ENCODE data around the gene NKX2-1. TPM values are rescaled to one million over a fixed set of nuclear protein-coding genes. Genes with fewer than 3 reads are reported as not detected.

NKX2-1 gene
- polyA plus RNA-seq, 1 donor, result not detected

DNA sequence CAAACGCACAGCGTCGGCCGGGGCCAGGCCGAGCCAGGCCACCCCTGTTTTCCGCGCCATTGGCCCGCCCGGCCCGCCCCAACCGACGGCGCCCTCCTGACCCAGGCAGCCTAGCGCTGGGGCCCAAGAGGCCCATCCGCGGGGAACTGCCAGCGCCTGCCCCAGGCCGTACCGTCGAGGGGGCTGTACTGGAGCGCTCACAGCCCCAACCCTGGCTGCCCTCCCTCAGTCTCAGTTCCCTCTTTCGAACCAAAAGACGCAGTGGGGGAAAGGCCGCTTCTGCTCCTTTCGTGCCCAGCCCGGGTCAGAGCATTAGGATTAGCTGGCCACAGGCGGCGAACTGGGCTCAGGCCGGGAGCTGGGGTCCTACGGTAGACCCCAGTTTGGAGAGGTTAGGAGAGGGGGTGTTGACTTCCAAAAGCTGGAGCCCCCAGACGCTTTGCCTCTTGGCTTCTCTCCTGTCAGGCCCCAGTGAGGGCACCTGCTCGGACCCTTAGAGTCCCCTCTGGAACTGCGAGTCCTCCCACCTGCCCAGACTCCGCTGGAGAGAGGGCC, 1.9 kb downstream of the NKX2-1 start:
- DNase-seq (ENCODE audit: low read depth), result no peak

DNA sequence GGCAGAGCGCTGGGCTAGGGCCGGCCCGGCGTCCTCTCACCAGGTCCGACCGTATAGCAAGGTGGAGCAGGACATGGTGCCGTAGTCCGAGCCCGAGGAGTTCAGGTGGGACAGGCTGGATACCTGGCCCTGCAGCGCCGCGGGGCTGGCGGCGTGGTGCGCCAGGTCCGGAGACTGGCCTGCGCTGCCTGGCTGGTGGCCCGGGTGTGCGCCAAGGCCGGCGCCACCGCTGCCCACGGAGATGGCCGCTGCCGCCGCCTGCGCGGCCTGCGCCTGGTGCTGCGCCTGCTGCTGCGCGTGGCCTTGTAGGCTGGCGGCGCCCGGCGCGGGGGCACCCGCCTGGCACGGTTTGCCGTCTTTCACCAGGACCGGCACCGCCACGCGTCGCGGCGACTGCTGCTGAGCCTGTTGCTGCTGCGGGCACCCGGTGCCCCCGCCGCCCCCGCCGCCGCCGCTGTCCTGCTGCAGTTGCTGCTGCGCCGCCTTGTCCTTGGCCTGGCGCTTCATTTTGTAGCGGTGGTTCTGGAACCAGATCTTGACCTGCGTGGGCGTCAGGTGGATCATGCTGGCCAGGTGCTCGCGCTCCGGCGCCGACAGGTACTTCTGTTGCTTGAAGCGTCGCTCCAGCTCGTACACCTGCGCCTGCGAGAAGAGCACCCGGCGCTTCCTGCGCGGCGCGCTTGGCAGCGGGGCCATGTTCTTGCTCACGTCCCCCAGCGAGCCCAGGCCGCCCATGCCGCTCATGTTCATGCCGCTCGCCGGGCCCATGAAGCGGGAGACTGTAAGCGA, 2.6 kb downstream of the NKX2-1 start:
- no peak for DNase-seq (ENCODE audit: low read depth)

DNA sequence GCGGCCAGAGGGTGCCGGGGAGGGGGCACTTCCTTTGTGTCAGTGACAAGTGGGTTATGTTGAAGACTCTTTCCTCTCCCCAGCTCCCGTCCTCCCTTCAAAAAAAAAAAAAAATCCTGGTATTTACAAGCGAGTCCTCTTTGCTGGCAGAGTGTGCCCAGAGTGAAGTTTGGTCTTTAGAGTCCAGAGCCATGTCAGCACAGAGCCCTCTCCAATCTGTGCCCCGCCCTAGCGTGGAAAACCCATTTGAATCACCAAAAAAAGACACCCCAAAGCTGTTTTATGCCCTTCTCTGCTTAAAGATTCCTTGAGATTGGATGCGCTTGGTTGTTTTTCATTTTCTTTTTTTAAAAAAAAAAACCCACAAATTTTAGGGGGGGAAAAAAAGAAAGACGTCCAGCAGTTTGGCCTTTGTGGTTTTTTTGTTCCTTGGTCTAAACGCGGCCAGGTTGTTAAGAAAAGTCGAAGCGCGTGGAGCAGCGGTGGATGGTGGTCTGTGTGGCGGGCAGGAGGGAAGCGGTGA, 3.3 kb downstream of the NKX2-1 start:
- DNase-seq (ENCODE audit: low read depth), result no peak

DNA sequence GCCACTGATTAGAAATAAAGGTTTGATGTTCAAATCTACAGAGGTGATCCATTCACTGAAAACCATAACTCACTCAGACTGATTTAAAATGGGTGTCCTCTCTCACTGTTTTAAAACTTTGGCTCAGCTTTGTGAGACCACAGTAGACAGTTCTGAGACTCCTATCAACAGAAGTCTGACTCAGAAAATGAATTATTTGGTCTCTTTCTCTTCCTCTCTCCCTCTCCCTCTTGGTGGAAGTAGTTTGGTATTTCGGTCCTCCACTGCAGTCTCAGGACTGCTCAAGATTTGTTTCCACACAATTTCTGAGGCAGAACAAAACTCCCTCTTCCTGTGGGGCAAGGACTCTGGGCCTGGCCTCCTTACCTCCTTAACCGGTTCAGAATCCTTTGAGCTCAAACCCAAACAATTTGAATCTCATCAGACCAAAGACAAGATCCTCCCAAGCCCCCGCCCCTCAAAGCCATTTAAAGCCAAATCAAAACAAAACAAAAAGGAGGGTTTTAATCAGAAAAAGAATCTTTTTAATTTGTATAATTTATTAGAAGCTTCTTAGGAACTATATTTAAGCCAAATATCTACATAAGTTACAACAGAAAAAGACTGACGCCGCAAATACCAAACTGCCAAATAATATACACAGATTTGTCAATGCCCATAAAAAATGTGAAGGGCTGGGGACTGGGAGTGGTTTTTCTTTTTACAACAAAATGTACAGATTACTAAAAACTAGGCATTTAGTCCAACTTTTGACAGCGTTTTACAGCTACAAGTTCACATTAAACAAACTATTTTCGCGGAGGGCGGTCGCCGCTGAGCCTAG, 3.9 kb downstream of the NKX2-1 start:
- DNase-seq (ENCODE audit: low read depth), result no peak

DNA sequence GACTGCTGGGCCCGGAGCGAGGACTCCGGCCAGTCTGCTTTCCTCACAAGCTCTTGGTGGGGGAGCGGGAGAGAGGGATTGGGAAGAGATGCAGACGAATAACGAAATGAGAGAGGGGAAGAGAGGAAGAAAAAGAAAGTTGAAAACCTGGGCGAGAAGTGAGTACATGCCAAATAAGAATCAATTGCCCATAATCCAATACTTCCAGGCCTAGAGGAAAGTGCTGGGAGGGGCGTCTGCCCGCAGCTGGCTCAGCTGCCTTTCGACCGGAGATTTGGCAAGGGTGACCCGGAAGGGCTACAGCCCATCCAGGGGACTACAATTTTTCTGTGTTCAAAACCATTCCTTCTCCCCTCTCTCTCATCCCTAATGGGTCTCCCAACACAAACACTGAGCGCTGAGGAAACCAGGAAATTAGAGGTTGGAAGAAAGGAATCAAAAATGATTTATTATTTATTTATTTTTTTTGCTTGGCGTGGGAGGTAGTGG, 4.9 kb downstream of the NKX2-1 start:
- DNase-seq (ENCODE audit: low read depth), result no peak

DNA sequence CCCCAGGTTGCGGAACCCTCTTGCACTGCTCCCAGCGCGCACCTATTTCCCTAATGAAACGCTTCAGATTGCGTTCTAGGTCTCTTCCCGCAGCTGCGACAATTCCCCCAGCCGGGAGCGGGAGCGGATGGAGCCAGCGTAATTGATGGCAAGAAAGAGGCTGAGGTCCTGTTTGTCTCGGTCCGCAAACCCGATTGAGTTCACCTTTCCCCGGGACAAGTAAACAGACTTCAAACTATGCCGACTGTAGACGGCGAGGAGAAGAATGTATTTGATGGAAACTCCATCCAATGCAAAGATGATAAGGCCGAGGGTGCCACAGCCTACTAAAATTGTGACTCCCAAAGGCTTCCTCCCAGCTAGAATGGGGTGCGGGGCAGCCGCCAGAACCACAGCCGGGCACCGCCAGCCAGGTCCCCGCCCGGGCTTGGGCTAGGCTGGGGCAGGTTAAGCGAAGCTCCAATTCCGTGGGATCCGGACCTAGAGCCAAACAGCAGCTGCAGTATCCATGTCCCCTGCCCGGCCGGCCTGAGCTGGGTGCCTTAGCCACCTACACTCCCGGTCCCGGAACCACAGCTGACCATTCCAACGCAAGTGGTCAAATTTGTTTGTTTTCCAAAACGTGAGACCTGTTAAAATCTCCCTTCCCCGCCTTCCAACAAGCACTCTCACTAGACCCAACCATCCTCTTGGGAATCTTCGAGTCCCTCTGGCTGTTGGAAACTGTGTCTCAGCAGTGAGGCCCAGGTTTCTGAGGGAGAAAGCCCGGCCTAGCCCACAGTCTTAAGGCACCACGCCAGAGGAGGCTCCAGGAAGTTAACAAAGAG, 5.5 kb downstream of the NKX2-1 start:
- no peak for DNase-seq (ENCODE audit: low read depth)

DNA sequence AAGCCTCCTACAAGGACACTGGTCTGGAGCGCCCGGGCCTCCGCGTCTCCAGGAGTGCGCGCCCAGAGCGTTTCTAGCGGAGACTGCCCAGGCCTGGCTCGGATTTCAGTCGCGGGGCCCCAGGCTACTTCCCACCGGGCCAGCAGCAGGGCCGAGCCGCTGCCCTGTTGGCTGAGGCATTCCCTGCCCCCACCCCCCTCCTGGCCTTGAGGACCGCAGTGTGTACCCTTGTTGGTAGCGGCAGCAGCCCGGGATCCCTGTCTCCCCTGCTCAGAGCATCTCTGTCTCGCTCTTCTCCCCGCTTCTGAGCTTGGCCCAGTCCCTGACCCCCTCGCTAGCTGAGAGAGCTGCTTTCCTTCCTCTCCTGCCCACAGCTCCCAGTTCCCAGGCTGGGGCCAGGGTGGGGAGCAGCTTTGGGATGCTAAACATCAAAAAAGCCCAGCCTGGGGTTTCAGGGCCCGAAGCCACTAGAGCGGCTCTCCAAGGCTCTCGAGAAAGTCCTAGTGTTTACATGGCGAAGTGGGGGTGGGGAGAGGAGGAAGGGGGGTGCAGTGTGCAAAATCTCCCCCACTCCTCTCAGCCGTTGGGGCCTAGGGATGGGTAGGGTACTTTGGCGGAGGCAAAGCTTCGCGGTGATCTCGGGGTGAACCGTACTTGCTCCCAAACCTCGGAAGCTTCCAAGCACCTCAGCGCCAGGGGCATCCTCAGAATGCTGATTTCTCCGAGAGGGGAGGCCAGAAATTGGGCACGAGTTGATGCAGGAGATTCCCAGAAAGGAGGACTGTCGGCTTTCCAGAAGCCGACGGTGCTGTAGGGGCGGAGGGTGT, 6.4 kb downstream of the NKX2-1 start:
- no peak for DNase-seq (ENCODE audit: low read depth)

DNA sequence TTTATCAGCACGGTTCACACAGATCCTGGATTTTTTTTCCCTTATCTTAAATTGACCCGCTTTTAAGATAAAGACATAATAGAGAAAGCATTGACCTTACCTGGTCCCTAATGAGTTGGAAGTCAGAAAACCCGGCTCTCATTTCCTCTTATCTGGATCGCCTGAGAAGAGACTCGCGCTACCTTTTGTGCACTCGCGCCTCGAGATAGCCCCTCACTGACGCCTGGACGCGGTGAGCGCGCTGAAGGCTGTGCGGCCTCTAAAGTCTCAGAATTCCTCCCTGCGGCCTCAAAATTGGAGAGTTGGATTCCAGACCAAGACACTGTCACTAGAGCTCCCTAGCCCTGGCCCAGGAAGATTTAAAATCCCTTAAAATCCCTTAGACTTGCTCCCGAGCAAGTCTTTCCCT, 7.0 kb downstream of the NKX2-1 start:
- DNase-seq (ENCODE audit: low read depth), result no peak

DNA sequence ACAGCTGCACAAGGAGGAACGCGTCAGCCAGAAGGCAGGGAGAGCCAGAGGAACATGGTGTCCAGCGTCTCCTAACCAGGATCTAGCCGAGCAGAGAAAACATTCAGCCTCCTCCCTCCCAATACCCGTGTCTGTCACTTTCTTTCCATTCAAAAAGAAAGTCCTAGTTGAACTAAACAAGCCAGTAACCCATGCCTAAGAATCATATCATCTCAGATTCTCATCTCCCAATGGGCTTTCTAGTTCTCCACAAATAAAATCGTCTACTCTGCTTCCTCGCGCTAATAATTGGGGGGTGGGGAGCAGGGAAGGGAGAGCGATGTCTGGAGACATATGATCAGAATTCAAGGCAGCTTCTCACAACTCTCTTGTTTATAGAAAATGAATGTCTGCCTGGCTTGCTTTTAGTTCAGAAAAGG, 7.4 kb downstream of the NKX2-1 start:
- no peak for DNase-seq (ENCODE audit: low read depth)

DNA sequence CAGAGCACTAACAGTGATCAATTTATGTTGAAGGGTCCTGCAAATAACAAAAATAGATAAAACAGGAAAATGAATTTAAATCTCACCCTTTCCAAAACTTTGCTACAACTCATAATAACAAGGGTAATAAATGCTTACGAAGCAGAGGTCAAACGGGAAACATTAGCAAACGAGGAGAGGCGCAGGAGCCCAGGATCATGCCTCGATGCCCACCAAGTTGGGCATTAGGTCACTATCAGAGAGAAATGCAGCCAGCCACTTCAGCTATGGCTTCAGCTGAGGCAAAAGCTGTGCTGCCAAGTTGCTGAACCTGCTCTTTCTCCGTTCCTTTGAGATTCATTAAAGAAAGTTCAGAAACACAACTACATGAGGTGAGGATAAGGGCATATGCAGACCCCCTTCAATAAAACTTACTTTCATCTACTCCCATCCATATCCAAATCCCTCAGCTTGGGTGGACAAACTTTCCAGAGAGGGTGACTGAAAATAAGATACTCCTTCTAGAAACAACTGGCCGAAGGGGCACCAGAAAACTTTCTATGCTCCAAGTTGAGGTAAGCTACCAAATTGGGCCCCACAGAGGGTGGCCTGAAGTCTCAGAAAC, 7.9 kb downstream of the NKX2-1 start:
- DNase-seq (ENCODE audit: low read depth), result no peak

DNA sequence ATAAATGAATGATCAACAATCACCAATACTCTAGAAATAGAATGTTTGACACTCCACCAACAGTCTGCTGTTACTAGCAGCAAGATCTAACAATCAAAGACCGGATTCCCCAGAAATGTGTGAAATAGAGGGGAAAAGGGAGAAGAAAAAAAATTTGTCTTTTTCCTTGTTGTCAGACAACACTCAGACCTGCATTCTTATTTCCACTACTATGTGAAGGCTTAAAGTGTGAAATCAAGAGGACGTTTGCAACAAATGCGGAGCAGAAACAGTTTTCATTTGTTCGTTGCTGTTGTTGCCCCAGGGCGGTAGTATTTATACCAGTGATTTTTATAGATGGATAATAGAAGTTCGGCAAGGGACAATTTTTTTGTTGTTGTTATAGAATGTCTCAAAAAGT, 9.2 kb downstream of the NKX2-1 start:
- DNase-seq (ENCODE audit: low read depth), result no peak

DNA sequence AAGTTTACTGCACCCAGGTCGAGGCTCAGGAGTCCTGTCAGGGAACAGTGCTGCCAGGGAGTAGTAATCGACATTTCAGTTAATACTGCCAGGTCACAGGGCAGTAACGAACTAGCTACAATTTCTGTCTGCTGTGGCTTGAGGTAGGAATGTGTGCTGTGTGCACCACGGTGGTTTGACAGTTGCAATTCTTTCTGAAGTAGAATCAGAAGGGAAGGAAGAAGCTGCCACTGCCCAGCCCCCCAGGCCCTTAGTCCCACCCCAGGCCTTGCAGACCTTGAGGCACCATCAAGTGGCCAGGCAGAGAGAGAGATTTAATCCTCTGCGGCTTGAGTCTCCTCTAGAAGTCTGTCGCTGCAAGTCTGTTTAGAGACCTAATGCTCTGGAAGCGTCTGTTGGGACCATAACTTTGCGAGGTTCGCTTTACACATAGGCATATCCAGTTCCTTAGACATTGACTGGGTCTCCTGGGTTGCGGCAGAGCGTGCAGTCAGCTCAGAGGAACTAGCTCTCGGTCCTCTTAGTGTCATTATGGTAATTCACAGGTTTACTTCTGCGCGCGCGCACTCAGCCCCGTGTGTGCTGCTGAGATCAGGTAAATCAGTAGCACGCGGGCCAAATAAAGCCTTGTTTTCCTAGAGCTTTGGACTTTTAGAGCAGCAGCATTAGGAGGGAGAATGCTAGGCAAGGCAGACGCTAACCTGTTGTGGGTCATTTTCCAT, 9.8 kb downstream of the NKX2-1 start:
- no peak for DNase-seq (ENCODE audit: low read depth)

DNA sequence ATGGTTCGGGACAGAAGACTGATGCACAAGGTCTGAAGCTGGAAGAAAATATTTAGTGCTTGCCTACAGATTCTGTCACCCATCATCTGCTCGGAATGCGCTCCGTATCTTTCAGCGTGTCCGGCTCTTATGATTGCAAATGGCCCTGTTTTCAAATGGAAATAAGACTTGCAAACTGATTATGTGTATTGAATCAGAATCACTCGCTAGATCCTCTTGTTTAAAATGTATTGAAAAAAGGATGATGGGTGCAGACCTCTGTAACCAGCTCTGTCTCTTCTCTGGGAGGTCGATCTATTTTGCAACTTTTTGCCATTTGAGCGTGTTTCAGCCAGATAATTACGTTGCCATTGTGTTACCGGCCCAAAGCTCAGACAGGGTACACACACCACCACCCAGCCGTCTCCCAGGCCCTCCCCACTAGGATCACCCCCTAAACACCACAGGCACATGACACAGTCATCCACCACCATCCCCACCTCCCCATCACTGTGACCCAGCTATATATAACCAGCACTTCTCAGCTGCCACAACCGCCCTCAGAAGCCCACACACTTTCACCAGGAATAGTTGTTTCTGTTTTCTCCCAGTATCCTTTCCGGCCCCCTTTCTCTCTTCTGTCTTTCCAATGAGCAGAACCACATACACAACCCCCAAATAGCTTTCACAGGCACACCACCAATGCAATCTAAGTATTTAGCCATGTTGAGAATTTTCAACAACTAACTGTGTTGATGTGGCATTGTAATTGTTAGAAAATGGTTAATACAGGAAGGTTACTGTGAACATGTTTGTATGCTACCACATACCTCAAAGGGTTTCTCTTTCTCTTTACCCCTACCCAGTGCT, 10.7 kb downstream of the NKX2-1 start:
- DNase-seq (ENCODE audit: low read depth), result no peak

DNA sequence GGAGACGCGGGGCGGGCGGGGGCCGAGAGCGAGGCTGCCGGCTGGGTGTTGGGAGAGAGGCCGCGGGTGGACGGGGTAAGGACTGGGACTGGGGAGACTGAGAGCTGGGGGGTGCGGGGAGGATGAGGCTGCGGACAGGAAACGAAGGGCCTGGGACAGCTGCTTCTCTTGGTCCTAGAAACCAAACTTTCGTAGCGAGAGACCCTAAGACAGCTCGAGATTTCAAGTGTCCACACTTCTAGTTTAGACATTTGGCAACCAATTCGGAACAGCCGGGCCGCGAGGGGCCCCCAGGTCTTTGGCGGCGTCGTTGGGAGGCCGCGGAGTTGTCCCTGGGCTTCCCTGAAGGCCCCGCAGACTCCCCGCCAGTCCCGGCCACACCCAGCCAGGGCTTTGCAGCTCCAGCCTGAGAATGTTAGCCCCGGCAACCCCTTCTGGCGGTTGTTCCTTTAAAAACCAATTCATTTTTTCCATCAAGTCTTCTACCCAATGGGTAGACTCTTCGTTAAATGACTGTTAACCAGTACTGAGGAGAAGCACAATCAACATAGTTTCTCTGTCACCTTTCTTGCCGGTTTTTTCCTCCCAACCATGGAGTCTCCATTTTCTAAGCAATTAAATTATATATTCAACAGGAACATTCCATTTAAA, 11.5 kb downstream of the NKX2-1 start:
- no peak for DNase-seq (ENCODE audit: low read depth)

DNA sequence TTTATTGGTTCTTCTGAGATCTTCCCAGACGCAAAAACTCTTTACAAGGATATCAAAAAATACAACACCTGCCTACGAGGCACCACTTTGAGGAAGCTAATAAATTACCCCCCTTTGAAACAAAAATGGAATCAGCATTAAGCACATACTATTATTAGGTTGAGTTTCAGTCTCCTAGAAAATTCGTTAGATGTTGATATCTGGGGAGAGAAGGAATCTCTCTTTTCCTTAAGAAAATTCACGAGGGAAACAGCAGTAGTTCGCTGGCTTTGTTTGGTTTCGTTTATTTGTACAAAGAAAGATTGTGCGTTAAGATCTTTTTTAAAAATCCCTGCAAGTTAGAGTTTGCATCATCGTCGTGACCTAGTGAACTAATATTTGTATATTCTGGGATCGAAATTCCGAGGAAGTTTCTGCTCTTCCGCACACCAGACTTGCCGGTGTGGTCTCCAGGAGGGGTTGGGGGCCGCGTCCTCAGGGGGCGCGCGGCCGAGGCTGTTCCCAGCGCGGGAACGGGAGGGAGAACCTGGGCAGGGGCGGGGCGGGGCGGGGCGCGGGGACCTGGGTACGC, 12.1 kb downstream of the NKX2-1 start:
- DNase-seq (ENCODE audit: low read depth), result no peak

DNA sequence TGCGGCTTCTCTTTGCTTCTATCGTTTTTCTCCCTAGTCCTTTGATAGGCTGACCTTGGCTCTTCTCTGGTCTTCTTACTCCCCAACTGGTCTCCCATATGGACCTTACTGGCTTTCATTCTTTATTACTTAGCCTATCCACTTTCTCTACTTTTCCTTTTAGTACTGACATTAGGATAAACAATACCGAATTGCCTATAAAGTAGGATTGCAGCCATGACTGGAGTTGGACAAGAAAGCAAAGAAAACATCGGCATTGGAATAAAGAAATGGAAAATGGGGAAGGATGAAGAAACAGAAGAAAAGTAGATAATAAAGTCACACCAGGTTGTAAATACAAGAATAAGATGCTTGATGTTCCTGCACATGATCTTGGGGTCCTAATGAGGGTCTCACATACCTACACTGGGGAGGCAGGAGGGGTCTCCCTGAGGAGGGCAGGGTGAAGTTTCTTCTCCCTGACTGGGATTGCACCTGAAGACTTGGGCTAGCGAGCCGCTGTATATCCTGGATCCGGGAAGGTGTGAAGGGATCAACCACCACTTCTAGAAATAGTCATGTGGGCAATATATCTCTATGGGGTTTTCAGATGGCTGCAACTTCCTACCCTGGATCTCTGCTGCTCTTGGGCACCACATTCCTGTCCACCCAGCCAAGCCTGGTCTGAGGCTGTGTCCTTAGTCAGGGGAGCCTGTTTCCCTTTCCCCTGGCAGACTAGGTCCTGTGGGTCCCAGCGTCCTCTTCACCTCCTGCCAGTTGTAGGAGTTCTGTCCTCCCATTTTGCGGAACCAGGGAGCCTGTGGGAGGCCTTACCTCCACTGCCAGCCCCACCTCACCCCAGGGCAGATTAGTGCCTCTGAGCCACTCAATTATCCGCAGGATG, 13.1 kb downstream of the NKX2-1 start:
- DNase-seq (ENCODE audit: low read depth), result no peak
